Measurements from ENCODE around the gene BTBD9. TPM values are rescaled to one million over a fixed set of nuclear protein-coding genes. Genes with fewer than 3 reads are reported as not detected.

The BTBD9 gene
- total RNA-seq, 1 donor from 2014 or later: 14.8 TPM

DNA sequence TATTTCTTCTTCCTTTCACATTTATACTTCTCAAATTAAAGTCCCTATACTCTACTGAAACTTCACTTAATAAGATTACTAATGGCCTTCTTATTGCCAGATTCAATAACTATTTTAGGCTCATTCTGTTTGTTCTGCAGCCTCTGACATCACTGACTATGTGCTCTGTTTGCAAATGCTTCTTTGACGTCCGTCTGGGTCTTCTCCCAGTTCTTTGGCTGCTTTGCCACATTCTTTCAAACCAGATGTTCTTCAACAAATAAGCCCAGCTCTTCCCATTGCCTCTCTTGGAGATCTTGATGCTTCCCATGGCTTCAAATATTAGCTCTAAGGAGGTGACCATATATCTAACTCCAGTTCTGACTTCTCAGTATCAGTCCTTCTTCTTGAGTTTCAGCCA, 117.4 kb downstream of the BTBD9 start:
- Mint-ChIP-seq H3K4me1 (ENCODE audit: low read depth) (peaks cover 23% of the 10 kb centered on the region), H3K27ac (ENCODE audit: unreplicated experiment) (no peak overlapping the region), H3K36me3 (ENCODE audit: low read depth) (peaks cover 6% of the 10 kb centered on the region), H3K4me3 (ENCODE audit: unreplicated experiment) (no peak overlapping the region), H3K9me3 (ENCODE audit: low read depth) (peaks cover 8% of the 10 kb centered on the region), H3K27me3 (ENCODE audit: low read depth) (no peaks in the 10 kb centered on the region)
- TF ChIP-seq, protein P1, sequence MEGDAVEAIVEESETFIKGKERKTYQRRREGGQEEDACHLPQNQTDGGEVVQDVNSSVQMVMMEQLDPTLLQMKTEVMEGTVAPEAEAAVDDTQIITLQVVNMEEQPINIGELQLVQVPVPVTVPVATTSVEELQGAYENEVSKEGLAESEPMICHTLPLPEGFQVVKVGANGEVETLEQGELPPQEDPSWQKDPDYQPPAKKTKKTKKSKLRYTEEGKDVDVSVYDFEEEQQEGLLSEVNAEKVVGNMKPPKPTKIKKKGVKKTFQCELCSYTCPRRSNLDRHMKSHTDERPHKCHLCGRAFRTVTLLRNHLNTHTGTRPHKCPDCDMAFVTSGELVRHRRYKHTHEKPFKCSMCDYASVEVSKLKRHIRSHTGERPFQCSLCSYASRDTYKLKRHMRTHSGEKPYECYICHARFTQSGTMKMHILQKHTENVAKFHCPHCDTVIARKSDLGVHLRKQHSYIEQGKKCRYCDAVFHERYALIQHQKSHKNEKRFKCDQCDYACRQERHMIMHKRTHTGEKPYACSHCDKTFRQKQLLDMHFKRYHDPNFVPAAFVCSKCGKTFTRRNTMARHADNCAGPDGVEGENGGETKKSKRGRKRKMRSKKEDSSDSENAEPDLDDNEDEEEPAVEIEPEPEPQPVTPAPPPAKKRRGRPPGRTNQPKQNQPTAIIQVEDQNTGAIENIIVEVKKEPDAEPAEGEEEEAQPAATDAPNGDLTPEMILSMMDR (IDR thresholded peaks at IDR 0.05): no peak
- no peak for DNase-seq (ENCODE audit: low spot score)

DNA sequence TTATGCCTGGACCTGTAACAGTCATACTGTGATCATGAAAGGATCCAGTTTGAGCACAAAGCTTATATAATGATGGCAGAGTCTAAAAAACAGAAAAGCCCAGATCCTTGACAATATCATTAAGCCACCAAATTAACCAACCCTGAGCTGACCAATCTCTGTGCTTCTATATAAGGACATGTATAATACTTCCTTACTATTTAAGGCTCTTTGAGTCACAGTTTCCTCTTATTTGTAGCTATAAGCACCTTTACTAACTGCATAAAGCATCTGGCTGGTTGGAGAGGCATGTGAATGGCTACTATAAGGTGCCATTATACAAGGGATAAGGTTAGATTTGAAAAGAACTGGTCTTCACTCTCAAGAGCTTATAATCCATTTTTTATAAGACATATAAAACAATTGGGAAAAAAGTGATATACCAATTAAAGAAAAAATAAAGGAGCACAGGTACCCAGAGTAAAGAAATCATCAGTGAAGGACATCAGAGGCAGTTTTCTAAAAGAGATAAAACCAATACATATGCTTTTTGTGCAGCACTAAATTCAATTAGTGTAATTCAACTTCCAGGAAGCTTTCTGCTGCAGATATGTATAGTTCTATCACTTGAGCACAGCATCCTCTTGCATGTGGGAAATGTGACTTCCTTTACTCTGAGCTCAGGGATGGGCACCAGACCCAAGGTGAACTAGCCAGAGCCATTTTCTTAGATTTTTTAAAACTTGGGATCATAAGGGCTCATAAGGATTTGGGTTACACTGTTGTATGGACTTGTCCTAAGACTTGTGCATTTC, 121.0 kb downstream of the BTBD9 start:
- no peak for DNase-seq (ENCODE audit: low spot score)
- TF ChIP-seq, protein P1 (IDR thresholded peaks at IDR 0.05): no peak
- no peak overlapping the region for H3K27ac Mint-ChIP-seq (ENCODE audit: unreplicated experiment)
- no peak overlapping the region for H3K4me3 Mint-ChIP-seq (ENCODE audit: unreplicated experiment)
- no peaks in the 10 kb centered on the region for H3K9me3 Mint-ChIP-seq (ENCODE audit: low read depth)
- no peaks in the 10 kb centered on the region for H3K27me3 Mint-ChIP-seq (ENCODE audit: low read depth)
- peaks cover 14% of the 10 kb centered on the region for H3K4me1 Mint-ChIP-seq (ENCODE audit: low read depth)
- no peaks in the 10 kb centered on the region for H3K36me3 Mint-ChIP-seq (ENCODE audit: low read depth)

DNA sequence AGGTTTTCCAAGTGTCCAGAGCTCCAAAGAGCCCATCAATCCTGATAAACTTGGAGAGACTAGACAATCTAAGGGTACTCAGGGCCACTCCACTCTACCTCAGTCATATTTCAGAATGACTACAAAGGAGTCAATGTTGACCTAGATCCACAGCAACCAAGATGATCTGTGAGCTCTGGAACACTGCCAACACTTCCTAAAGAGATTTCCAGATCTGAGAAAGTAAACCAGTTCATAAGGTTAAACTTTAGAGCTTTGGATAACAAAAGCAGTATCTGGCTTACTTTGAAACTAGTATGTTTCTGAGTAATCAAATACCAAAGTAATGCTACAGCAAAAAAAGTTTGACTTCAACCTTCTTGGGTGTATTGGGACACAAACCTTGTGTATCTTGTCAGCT, 122.7 kb downstream of the BTBD9 start:
- Mint-ChIP-seq H3K4me1 (ENCODE audit: low read depth) (peaks cover 7% of the 10 kb centered on the region), H3K27ac (ENCODE audit: unreplicated experiment) (no peak overlapping the region), H3K4me3 (ENCODE audit: unreplicated experiment) (no peak overlapping the region), H3K9me3 (ENCODE audit: low read depth) (no peaks in the 10 kb centered on the region), H3K27me3 (ENCODE audit: low read depth) (no peaks in the 10 kb centered on the region), H3K36me3 (ENCODE audit: low read depth) (no peaks in the 10 kb centered on the region)
- no peak for DNase-seq (ENCODE audit: low spot score)
- TF ChIP-seq, protein P1 (IDR thresholded peaks at IDR 0.05): no peak

DNA sequence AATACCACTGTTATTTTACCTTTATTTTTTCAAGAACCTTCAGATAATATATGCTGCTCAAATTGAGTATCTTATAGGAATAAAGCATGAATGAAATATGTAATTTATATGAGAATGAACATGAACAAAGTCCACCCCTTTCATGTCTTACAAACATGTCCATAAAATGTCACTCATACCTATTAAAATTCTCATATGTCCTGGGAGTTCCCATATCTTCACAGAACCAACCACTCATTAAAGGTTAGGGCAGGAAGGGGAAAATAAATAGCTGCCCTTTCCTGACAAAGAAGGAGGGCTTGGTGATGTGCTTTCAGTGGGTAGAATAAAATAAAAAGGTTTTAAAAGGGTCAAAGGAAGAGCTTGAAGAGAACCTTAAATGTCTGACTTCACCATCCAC, 125.3 kb downstream of the BTBD9 start:
- DNase-seq (ENCODE audit: low spot score): no peak
- TF ChIP-seq, protein P1 (IDR thresholded peaks at IDR 0.05): no peak
- H3K27ac Mint-ChIP-seq (ENCODE audit: unreplicated experiment): no peak overlapping the region
- H3K27me3 Mint-ChIP-seq (ENCODE audit: low read depth): no peaks in the 10 kb centered on the region
- no peaks in the 10 kb centered on the region for H3K9me3 Mint-ChIP-seq (ENCODE audit: low read depth)
- H3K4me1 Mint-ChIP-seq (ENCODE audit: low read depth): peaks cover 8% of the 10 kb centered on the region
- no peak overlapping the region for H3K4me3 Mint-ChIP-seq (ENCODE audit: unreplicated experiment)
- H3K36me3 Mint-ChIP-seq (ENCODE audit: low read depth): no peaks in the 10 kb centered on the region

DNA sequence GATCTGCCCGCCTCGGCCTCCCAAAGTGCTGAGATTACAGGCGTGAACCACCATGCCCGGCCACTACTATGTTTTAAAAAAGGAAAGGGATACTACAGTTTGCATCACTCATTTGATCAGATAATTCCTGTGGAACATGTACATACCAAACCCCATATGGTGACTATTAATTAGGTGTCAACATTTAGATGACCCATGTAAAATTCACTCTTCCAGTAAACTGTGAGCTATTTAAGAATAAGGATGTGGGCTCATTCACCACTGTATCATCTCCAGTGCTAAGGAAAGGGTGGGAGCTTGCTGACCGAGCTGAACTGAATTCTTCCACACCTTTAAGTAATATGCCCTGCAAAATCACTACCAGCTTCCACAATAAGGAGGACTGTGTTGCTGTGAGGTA, 127.5 kb downstream of the BTBD9 start:
- no peak for DNase-seq (ENCODE audit: low spot score)
- Mint-ChIP-seq H3K9me3 (ENCODE audit: low read depth) (no peaks in the 10 kb centered on the region), H3K4me3 (ENCODE audit: unreplicated experiment) (no peak overlapping the region), H3K4me1 (ENCODE audit: low read depth) (peaks cover 3% of the 10 kb centered on the region), H3K36me3 (ENCODE audit: low read depth) (no peaks in the 10 kb centered on the region), H3K27ac (ENCODE audit: unreplicated experiment) (no peak overlapping the region), H3K27me3 (ENCODE audit: low read depth) (no peaks in the 10 kb centered on the region)
- TF ChIP-seq, protein P1 (IDR thresholded peaks at IDR 0.05): no peak

Measured in chondrocyte (in vitro differentiated cells).